Thyroid gland (tissue), 4 donors: ENCODE results near the gene KLK8. TPM values are rescaled to one million over a fixed set of nuclear protein-coding genes. Genes with fewer than 3 reads are reported as not detected.

Source experiments
- DNase-seq, 2 donors: peaks; one replicate each; pipeline ENCODE4 v3.0.0-alpha.2; 2019
- H3K27ac ChIP-seq, 3 donors: fragments of 200-600 bp; sonication (generic); 1 replicate in 2 of 3; 2 replicates in 1 of 3; pipeline ENCODE4 v1.5.1; 2016 to 2019; ENCODE audit warnings: mild to moderate bottlenecking in 1 of 3, moderate library complexity in 1 of 3
- H3K27me3 ChIP-seq: fragments of 200-600 bp; sonication (generic); one replicate; pipeline ENCODE4 v1.5.1; 2019
- H3K36me3 ChIP-seq, 2 donors: fragments of 200-600 bp; sonication (generic); one replicate each; pipeline ENCODE4 v1.5.1; 2016 to 2019
- H3K4me1 ChIP-seq, 2 donors: fragments of 200-600 bp; sonication (generic); one replicate each; pipeline ENCODE4 v1.5.1; 2017 to 2019
- H3K4me3 ChIP-seq, 3 donors: fragments of 200-600 bp; sonication (generic); replicated peaks in 1 of 3; 1 replicate in 2 of 3; 2 replicates in 1 of 3; pipeline ENCODE4 v1.5.1; 2016; ENCODE audit warnings: mild to moderate bottlenecking in 1 of 3
- H3K9me3 ChIP-seq: fragments of 200-600 bp; sonication (generic); one replicate; pipeline ENCODE4 v1.5.1; 2017
- POLR2A ChIP-seq, 2 donors: fragments of 450-650 bp; IDR thresholded peaks; one replicate each; pipeline ENCODE4 v1.6.1; 2017; ENCODE audit warnings: antibody characterized with exemption in 2 of 2, mild to moderate bottlenecking in 2 of 2, moderate library complexity in 1 of 2
- WGBS, 2 donors: methylation state at CpG; one replicate each; pipeline ENCODE4 v1.1.5; 2017; 5-methylcytosine and 5-hydroxymethylcytosine counted together
- intact Hi-C: fragments of 100-400 bp; cut with DNase I; formaldehyde crosslinking; loops from one replicate; pipeline ENCODE4 v1.15.1; 2023
- total RNA-seq, 4 donors: library from RNA; depleted of rRNA; stranded (reverse); fragments of >200 nt; gene quantifications; one replicate each; pipeline ENCODE4 v1.2.3, GENCODE V29; 2016
- TF ChIP-seq, protein P1 (sequence below), 6 experiments: fragments of 200-600 bp in 3 of 6; fragments of 450-650 bp in 3 of 6; sonication (generic) in 3 of 6; IDR thresholded peaks; one replicate each; pipeline ENCODE4 v1.5.1; 2016 to 2019; ENCODE audit warnings: antibody characterized with exemption in 6 of 6, mild to moderate bottlenecking in 2 of 6, inconsistent platforms in 1 of 6, moderate library complexity in 1 of 6

Gene KLK8, protein sequence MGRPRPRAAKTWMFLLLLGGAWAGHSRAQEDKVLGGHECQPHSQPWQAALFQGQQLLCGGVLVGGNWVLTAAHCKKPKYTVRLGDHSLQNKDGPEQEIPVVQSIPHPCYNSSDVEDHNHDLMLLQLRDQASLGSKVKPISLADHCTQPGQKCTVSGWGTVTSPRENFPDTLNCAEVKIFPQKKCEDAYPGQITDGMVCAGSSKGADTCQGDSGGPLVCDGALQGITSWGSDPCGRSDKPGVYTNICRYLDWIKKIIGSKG
- total RNA-seq: under 1 TPM in 1 of 4 donors, not detected in 3; 0.78 TPM

DNA sequence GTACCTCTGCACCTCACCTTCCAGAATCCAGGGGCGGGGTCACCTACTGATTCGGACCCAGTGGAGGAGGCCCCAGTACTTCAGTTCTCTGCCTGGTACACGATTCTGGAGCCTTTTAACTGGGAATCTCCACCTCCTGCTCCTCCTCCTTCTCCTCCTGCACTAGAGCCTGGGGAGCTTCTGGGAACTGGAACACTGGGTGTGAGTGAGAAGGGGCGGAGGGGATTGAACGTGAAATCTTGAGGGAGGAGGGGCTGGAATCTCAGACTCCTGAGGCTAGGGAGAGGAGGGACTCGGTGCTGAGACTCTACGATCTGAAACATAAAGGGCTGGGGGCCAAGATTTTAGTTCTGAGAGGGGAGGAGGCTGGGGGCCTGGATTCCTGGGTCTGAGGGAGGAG, at the start of gene KLK8:
Gene KLK8, minus strand, starts transcription at position 90 of the 400 bp plus-strand sequence. CDS start 437 bp downstream, outside the sequence.
- WGBS, 2 donors: 20 to 33% methylated on average over 4 to 7 of the region's 7 CpGs
- TF ChIP-seq POLR2A (IDR thresholded peaks at IDR 0.05): no peak
- TF ChIP-seq, protein P1, sequence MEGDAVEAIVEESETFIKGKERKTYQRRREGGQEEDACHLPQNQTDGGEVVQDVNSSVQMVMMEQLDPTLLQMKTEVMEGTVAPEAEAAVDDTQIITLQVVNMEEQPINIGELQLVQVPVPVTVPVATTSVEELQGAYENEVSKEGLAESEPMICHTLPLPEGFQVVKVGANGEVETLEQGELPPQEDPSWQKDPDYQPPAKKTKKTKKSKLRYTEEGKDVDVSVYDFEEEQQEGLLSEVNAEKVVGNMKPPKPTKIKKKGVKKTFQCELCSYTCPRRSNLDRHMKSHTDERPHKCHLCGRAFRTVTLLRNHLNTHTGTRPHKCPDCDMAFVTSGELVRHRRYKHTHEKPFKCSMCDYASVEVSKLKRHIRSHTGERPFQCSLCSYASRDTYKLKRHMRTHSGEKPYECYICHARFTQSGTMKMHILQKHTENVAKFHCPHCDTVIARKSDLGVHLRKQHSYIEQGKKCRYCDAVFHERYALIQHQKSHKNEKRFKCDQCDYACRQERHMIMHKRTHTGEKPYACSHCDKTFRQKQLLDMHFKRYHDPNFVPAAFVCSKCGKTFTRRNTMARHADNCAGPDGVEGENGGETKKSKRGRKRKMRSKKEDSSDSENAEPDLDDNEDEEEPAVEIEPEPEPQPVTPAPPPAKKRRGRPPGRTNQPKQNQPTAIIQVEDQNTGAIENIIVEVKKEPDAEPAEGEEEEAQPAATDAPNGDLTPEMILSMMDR (IDR thresholded peaks at IDR 0.05): no peak
- intact Hi-C loops: no loop called here
- no peak within 1 kb of the TSS for H3K27ac ChIP-seq
- H3K4me3 ChIP-seq: no peak within 1 kb of the TSS
- no peak for DNase-seq
- H3K9me3 ChIP-seq: no peaks in the 10 kb centered on the region
- no peaks in the 10 kb centered on the region for H3K4me1 ChIP-seq
- H3K27me3 ChIP-seq: peaks cover 10% of the 10 kb centered on the region
- no peaks in the 10 kb centered on the region for H3K36me3 ChIP-seq

DNA sequence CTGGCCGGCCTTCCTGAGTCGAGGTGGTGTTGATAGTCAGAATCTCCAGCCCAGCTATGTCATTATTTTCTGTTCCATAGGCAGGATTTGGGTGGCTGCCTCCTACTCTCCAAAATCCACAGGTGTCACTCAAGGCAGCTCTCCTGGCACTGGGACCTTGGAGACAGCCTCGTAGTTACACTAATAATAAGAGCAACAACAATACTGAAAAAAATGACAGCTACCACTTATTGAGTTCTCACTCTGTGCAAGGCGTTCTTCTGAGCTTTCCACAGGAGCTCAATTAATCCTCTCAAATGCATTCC, 45.6 kb upstream of the KLK8 start:
- no peaks in the 10 kb centered on the region for H3K27me3 ChIP-seq
- no peak overlapping the region for H3K4me3 ChIP-seq
- peak in 1 of 2 donors; percentile 4 for DNase-seq
- no peaks in the 10 kb centered on the region for H3K9me3 ChIP-seq
- H3K4me1 ChIP-seq: no peaks in the 10 kb centered on the region
- WGBS, 2 donors: 3 to 10% methylated on average over 4 of the region's 4 CpGs
- H3K27ac ChIP-seq: no peak overlapping the region
- H3K36me3 ChIP-seq: no peaks in the 10 kb centered on the region
- TF ChIP-seq, protein P1 (IDR thresholded peaks at IDR 0.05): no peak
- TF ChIP-seq POLR2A (IDR thresholded peaks at IDR 0.05): no peak
- intact Hi-C loops: no loop called here

DNA sequence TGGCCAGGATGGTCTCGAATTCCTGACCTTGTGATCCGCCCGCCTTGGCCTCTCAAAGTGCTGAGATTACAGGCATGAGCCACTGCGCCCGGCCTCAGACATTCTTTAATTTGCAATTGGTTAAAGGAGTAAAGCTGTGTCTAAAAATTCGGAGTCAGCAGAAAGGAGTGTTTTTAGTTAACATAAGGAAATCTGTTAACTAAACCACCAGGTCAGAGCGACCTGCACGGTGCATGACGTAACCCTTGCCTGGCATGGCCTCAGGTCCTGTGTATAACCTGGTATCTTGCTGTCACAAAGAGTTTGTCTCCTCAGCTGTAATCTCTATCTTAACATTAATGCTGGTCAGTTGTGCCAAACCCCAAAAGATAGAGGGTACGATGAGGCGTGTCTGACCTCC, 42.9 kb upstream of the KLK8 start:
- Histone ChIP-seq H3K27me3 (no peaks in the 10 kb centered on the region), H3K4me3 (no peak overlapping the region), H3K9me3 (no peaks in the 10 kb centered on the region), H3K4me1 (no peaks in the 10 kb centered on the region), H3K36me3 (no peaks in the 10 kb centered on the region), H3K27ac (no peak overlapping the region)
- DNase-seq: no peak
- no peak for TF ChIP-seq POLR2A (IDR thresholded peaks at IDR 0.05)
- TF ChIP-seq, protein P1 (IDR thresholded peaks at IDR 0.05): no peak
- 67 to 70% methylated on average over 11 of the region's 11 CpGs for WGBS, 2 donors
- intact Hi-C loops: no loop called here

DNA sequence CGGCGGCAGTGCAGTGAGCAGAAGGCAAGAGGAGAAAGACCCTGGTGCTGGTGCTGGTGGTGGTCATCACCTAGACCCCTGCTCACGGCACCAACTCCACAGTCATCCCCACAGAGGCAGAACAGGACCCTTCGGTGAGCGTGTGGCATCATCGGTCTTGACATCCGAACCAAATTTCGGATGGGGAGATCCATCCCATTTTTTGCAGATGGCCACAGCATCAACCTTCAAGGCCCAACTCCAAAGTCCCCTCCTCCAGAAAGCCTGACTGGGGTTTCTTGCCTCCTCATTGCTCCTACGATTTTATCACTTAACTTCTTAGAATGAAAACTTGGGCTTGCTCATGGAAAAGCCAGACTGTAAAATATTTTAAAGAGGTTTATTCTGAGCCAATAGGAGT, 42.1 kb upstream of the KLK8 start:
- intact Hi-C loops: no loop called here
- Histone ChIP-seq H3K4me1 (no peaks in the 10 kb centered on the region), H3K36me3 (no peaks in the 10 kb centered on the region), H3K4me3 (no peak overlapping the region), H3K27ac (no peak overlapping the region), H3K27me3 (no peaks in the 10 kb centered on the region), H3K9me3 (no peaks in the 10 kb centered on the region)
- WGBS, 2 donors: 71 to 84% methylated on average over 7 to 8 of the region's 9 CpGs
- no peak for TF ChIP-seq POLR2A (IDR thresholded peaks at IDR 0.05)
- TF ChIP-seq, protein P1 (IDR thresholded peaks at IDR 0.05): no peak
- no peak for DNase-seq

DNA sequence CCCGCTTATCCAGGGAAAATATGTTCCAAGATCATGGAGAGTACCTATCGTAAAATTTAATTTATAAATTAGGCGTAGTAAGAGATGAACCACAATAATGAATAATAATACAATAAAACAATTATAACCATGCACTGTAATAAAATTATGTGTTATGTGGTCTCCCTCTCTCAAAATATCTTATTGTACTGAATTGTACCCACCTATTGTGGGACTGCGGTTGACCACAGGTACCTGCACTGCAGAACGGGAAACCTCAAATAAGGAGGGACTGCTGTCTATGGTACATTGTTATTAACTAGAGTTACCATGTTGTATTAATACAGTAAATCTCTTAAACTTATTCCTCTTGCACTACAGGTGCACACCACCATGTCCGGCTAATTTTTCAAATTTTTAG, 38.7 kb upstream of the KLK8 start:
- no peak for DNase-seq
- TF ChIP-seq, protein P1 (IDR thresholded peaks at IDR 0.05): no peak
- TF ChIP-seq POLR2A (IDR thresholded peaks at IDR 0.05): no peak
- Histone ChIP-seq H3K36me3 (no peaks in the 10 kb centered on the region), H3K9me3 (no peaks in the 10 kb centered on the region), H3K27ac (no peak overlapping the region), H3K27me3 (no peaks in the 10 kb centered on the region), H3K4me1 (no peaks in the 10 kb centered on the region), H3K4me3 (no peak overlapping the region)
- intact Hi-C loops: no loop called here
- 89 to 95% methylated on average over 6 of the region's 6 CpGs for WGBS, 2 donors
